ENCODE measurements around the gene BLZF1. TPM values are rescaled to one million over a fixed set of nuclear protein-coding genes. Genes with fewer than 3 reads are reported as not detected.

BLZF1 gene
- polyA plus RNA-seq, 2 donors: 20.4 to 22.0 TPM

GRCh38 chr1:169426174-169426705 is 58.2 kb downstream of the BLZF1 start:
- Histone ChIP-seq H3K4me1 (ENCODE audit: control insufficient read depth in 2 of 2, insufficient read depth in 2 of 2, low read length in 1 of 2) (no peaks in the 10 kb centered on the region), H3K36me3 (ENCODE audit: control insufficient read depth in 2 of 2, insufficient read depth in 2 of 2, low read length in 1 of 2) (no peaks in the 10 kb centered on the region), H3K27ac (ENCODE audit: low read depth in 2 of 2, low read length in 1 of 2) (no peak overlapping the region), H3K4me3 (ENCODE audit: low read depth in 1 of 2, low read length in 2 of 2) (no peak overlapping the region), H3K27me3 (ENCODE audit: control insufficient read depth in 1 of 2, insufficient read depth in 2 of 2, low read length in 2 of 2) (no peaks in the 10 kb centered on the region), H3K9me3 (ENCODE audit: control insufficient read depth in 2 of 2, insufficient read depth in 1 of 2, low read depth in 1 of 2, low read length in 1 of 2) (no peaks in the 10 kb centered on the region)
- WGBS, 2 donors: 55 to 58% methylated on average over 6 of the region's 6 CpGs

GRCh38 chr1:169427081-169427641 is 59.2 kb downstream of the BLZF1 start, which contains the start of gene CCDC181:
TSS of gene CCDC181 (minus strand) at chr1:169427474. CDS start at chr1:169424927, 2,547 bp downstream.
- whole genome bisulfite sequencing, 2 donors: 2 to 3% methylated on average over 29 of the region's 29 CpGs

More at GRCh38 chr1:169427081-169427641, 59.2 kb downstream of the BLZF1 start, which contains the start of gene CCDC181:
- Histone ChIP-seq H3K4me3 (ENCODE audit: low read depth in 1 of 2, low read length in 2 of 2) (peak within 1 kb of the TSS; percentile 25 to 33), H3K36me3 (ENCODE audit: control insufficient read depth in 2 of 2, insufficient read depth in 2 of 2, low read length in 1 of 2) (no peaks in the 10 kb centered on the region), H3K27me3 (ENCODE audit: control insufficient read depth in 1 of 2, insufficient read depth in 2 of 2, low read length in 2 of 2) (no peaks in the 10 kb centered on the region), H3K4me1 (ENCODE audit: control insufficient read depth in 2 of 2, insufficient read depth in 2 of 2, low read length in 1 of 2) (no peaks in the 10 kb centered on the region), H3K9me3 (ENCODE audit: control insufficient read depth in 2 of 2, insufficient read depth in 1 of 2, low read depth in 1 of 2, low read length in 1 of 2) (no peaks in the 10 kb centered on the region), H3K27ac (ENCODE audit: low read depth in 2 of 2, low read length in 1 of 2) (no peak within 1 kb of the TSS)

Other genes with a start within 250 kb of the BLZF1 start
- gene NME7, start 398 bp upstream of the BLZF1 start, polyA plus RNA-seq: 1 to 10 TPM; 2.0 to 5.6 TPM
- under 1 TPM in 1 of 2 donors, not detected in 1; 0.06 TPM for gene CCDC181, start 59.3 kb downstream of the BLZF1 start, polyA plus RNA-seq
- gene SLC19A2, start 117.7 kb downstream of the BLZF1 start, polyA plus RNA-seq: 1 to 10 TPM; 5.7 to 8.8 TPM
- gene F5, start 218.3 kb downstream of the BLZF1 start, polyA plus RNA-seq: under 1 TPM; 0.02 to 0.07 TPM